Activated B cell treated with CpG ODN at 0.5 μM for 24 hours (primary cell): ENCODE data around the gene KLHL12. TPM values are rescaled to one million over a fixed set of nuclear protein-coding genes. Genes with fewer than 3 reads are reported as not detected.

ENCODE experiments used
- ATAC-seq: fragments of 200-7000 bp; cut with Tn5 transposase; one replicate; pipeline ENCODE4 v1.10.0; 2021; ENCODE audit warnings: low read depth, mild to moderate bottlenecking, moderate library complexity
- CTCF ChIA-PET: fragments of 350-600 bp; sonication (Branson Sonifier 250); formaldehyde crosslinking; loops from one replicate; lab custom pipeline; 2021; ENCODE audit warnings: antibody characterized with exemption; lab: Charles Lee
- POLR2A ChIA-PET: fragments of 350-600 bp; sonication (Branson Sonifier 250); formaldehyde crosslinking; loops from one replicate; lab custom pipeline; 2021; ENCODE audit warnings: antibody characterized with exemption; lab: Charles Lee
- DNase-seq: peaks from one replicate; pipeline ENCODE4 v3.0.0; 2022
- H3K27ac Mint-ChIP-seq: one replicate; pipeline ENCODE4 v1.8.0; 2020; ENCODE audit warnings: mixed read lengths
- H3K27me3 Mint-ChIP-seq: one replicate; pipeline ENCODE4 v1.8.0; 2021; ENCODE audit warnings: mixed read lengths
- H3K36me3 Mint-ChIP-seq: one replicate; pipeline ENCODE4 v1.8.0; 2021; ENCODE audit warnings: low read depth, mixed read lengths
- H3K4me1 Mint-ChIP-seq: one replicate; pipeline ENCODE4 v1.8.0; 2021; ENCODE audit warnings: mixed read lengths
- H3K4me3 Mint-ChIP-seq: one replicate; pipeline ENCODE4 v1.8.0; 2020; ENCODE audit warnings: mild to moderate bottlenecking, mixed read lengths
- H3K9me3 Mint-ChIP-seq: one replicate; pipeline ENCODE4 v1.8.0; 2020; ENCODE audit warnings: mixed read lengths
- intact Hi-C: fragments of 100-400 bp; cut with micrococcal nuclease; formaldehyde crosslinking; loops from one replicate; pipeline ENCODE4 v1.15.1; 2024
- total RNA-seq: library from RNA; stranded (reverse); gene quantifications from 2 replicates; pipeline ENCODE4 v1.2.3, GENCODE V29; 2022
- TF ChIP-seq, protein P1 (sequence below): fragments of 200-600 bp; IDR thresholded peaks from one replicate; pipeline ENCODE4 v1.8.0; 2022; ENCODE audit warnings: antibody characterized with exemption, mild to moderate bottlenecking

The KLHL12 gene
- total RNA-seq, 1 donor from 2014 or later = 30.8 TPM

DNA sequence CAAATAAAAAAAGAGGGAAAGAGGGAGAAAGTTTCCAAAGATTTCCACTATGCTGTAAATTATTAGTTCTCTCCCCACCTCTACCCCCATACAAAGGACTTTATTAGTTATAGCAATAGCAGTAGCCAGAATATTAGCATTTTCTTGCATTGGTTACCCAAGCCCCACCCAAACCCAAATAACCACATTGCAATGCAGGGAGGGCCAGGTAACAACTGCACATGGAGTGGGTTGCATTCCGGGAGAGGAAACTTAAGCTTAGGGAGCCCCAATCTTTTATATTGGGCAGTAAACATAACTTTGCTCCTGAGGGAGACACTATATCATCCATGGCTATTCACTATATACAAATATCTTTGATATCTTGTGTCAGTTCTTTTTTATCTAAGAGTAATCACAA is 25.1 kb upstream of the KLHL12 start:
- Mint-ChIP-seq H3K27me3 (no peaks in the 10 kb centered on the region), H3K4me3 (no peak overlapping the region), H3K9me3 (no peaks in the 10 kb centered on the region), H3K4me1 (peaks cover 29% of the 10 kb centered on the region), H3K27ac (no peak overlapping the region), H3K36me3 (peaks cover 53% of the 10 kb centered on the region)
- CTCF ChIA-PET = interaction anchor here (1.1 kb wide), 1 partner anchor 10 kb away, joined by 4 read pairs; no protein-coding TSS in a partner anchor
- DNase-seq = no peak
- intact Hi-C loops = no loop called here
- POLR2A ChIA-PET = no interaction called here
- no peak for ATAC-seq
- TF ChIP-seq, protein P1, sequence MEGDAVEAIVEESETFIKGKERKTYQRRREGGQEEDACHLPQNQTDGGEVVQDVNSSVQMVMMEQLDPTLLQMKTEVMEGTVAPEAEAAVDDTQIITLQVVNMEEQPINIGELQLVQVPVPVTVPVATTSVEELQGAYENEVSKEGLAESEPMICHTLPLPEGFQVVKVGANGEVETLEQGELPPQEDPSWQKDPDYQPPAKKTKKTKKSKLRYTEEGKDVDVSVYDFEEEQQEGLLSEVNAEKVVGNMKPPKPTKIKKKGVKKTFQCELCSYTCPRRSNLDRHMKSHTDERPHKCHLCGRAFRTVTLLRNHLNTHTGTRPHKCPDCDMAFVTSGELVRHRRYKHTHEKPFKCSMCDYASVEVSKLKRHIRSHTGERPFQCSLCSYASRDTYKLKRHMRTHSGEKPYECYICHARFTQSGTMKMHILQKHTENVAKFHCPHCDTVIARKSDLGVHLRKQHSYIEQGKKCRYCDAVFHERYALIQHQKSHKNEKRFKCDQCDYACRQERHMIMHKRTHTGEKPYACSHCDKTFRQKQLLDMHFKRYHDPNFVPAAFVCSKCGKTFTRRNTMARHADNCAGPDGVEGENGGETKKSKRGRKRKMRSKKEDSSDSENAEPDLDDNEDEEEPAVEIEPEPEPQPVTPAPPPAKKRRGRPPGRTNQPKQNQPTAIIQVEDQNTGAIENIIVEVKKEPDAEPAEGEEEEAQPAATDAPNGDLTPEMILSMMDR = no peak

- Mint-ChIP-seq H3K4me1 (peaks cover 22% of the 10 kb centered on the region), H3K27me3 (no peaks in the 10 kb centered on the region), H3K9me3 (no peaks in the 10 kb centered on the region), H3K27ac (no peak overlapping the region), H3K4me3 (no peak overlapping the region), H3K36me3 (peaks cover 53% of the 10 kb centered on the region)
- CTCF ChIA-PET = interaction anchor here (1.1 kb wide), 1 partner anchor 9 kb away, joined by 4 read pairs; no protein-coding TSS in a partner anchor
- intact Hi-C loops = no loop called here
- no peak for DNase-seq
- no peak for ATAC-seq
- POLR2A ChIA-PET = interaction anchor here (1.4 kb wide), 1 partner anchor 17 kb away, joined by 3 read pairs; no protein-coding TSS in a partner anchor
- TF ChIP-seq, protein P1 = no peak
These were observed 24.4 kb upstream of the KLHL12 start for GRCh38 chr1:202951437-202951836.

GRCh38 chr1:202945483-202945882 is 18.4 kb upstream of the KLHL12 start:
- POLR2A ChIA-PET = no interaction called here
- no peak overlapping the region for H3K4me3 Mint-ChIP-seq
- H3K9me3 Mint-ChIP-seq = no peaks in the 10 kb centered on the region
- intact Hi-C loops = no loop called here
- peaks cover 84% of the 10 kb centered on the region for H3K36me3 Mint-ChIP-seq
- TF ChIP-seq, protein P1 = no peak
- CTCF ChIA-PET = no interaction called here
- DNase-seq = no peak
- no peaks in the 10 kb centered on the region for H3K27me3 Mint-ChIP-seq
- no peaks in the 10 kb centered on the region for H3K4me1 Mint-ChIP-seq
- H3K27ac Mint-ChIP-seq = no peak overlapping the region
- no peak for ATAC-seq

DNA sequence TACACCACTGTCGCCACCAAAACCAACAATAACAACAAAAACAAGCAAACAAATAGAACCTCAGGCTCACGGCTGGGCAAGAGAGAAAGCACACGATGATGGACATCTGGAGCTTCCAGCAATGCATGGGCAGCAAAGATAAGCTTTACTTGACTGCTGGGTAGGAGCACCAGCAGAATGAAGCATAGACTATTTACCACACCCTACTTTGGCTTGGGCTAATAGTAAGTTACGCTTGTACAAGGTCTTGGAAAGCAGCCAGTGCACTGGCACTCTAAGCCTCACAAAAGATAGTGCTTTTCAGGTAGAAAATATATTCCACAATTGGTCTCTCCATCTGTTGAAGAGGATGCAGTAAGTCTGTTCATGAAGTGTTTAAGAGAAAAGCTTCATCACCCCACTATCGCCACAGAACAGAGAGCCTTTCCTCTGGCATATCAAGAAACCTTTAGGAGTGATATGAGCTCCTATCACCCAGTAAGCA is 17.4 kb upstream of the KLHL12 start:
- no peak overlapping the region for H3K4me3 Mint-ChIP-seq
- H3K4me1 Mint-ChIP-seq = no peaks in the 10 kb centered on the region
- no peaks in the 10 kb centered on the region for H3K27me3 Mint-ChIP-seq
- no peak overlapping the region for H3K27ac Mint-ChIP-seq
- ChIA-PET POLR2A (interaction anchor here (0.6 kb wide), 2 partner anchors 17 to 19 kb away, joined by 6 to 7 read pairs; partner anchors contain the start of gene KLHL12), CTCF (interaction anchor here (1.2 kb wide), 1 partner anchor 55 kb away, joined by 3 read pairs; no protein-coding TSS in a partner anchor)
- DNase-seq = no peak
- peaks cover 82% of the 10 kb centered on the region for H3K36me3 Mint-ChIP-seq
- H3K9me3 Mint-ChIP-seq = no peaks in the 10 kb centered on the region
- no peak for ATAC-seq
- TF ChIP-seq, protein P1 = no peak
- intact Hi-C loops = no loop called here

- Mint-ChIP-seq H3K27me3 (no peaks in the 10 kb centered on the region), H3K4me1 (no peaks in the 10 kb centered on the region), H3K4me3 (no peak overlapping the region), H3K27ac (no peak overlapping the region), H3K9me3 (no peaks in the 10 kb centered on the region), H3K36me3 (peaks cover 68% of the 10 kb centered on the region)
- ChIA-PET POLR2A (no interaction called here), CTCF (interaction anchor here (1.2 kb wide), 1 partner anchor 9 kb away, joined by 4 read pairs; no protein-coding TSS in a partner anchor)
- DNase-seq = no peak
- intact Hi-C loops = no loop called here
- ATAC-seq = no peak
- TF ChIP-seq, protein P1 = no peak
These were observed 15.4 kb upstream of the KLHL12 start for GRCh38 chr1:202942426-202942825.
